ENCODE results near the gene PDE8A. TPM values are rescaled to one million over a fixed set of nuclear protein-coding genes. Genes with fewer than 3 reads are reported as not detected.

Gene PDE8A
- total RNA-seq, 1 experiment from 2014 or later, result 40.0 TPM

GRCh38 chr15:85006201-85006600, 24.5 kb downstream of the PDE8A start:
- CTCF ChIA-PET, result no interaction called here
- Histone ChIP-seq H3K4me3 (ENCODE audit: low read depth in 2 of 2, low read length in 2 of 2) (no peak overlapping the region), H3K36me3 (ENCODE audit: control insufficient read depth, insufficient read depth, low read length) (no peaks in the 10 kb centered on the region), H3K9me3 (ENCODE audit: control insufficient read depth, insufficient read depth, low read depth, low read length) (peaks cover 3% of the 10 kb centered on the region; the same call in 1 of the 2 replicates), H3K27me3 (ENCODE audit: control insufficient read depth, insufficient read depth, low read length) (no peaks in the 10 kb centered on the region), H3K27ac (ENCODE audit: low read length) (no peak overlapping the region), H3K4me1 (ENCODE audit: control insufficient read depth, insufficient read depth, low read length) (no peaks in the 10 kb centered on the region; the same call in 1 of the 2 replicates)
- in situ Hi-C loops (cut with HindIII; ENCODE audit: low pct_unique_long_range_greater_than_20kb, low sequenced_read_pairs), result no loop called here
- TF ChIP-seq TCF7L2 (IDR thresholded peaks at IDR 0.05; ENCODE audit: low read depth, low read length) (no peak), CTCF (IDR thresholded peaks at IDR 0.05) (no peak), POLR2AphosphoS5 (IDR thresholded peaks at IDR 0.05; ENCODE audit: low read depth, low read length) (no peak), REST (IDR thresholded peaks at IDR 0.05; ENCODE audit: insufficient read depth in 1 of 2, low read depth in 2 of 2, low read length in 1 of 2) (no peak), SIN3A (IDR thresholded peaks at IDR 0.05; ENCODE audit: borderline replicate concordance, insufficient read depth, low read depth, low read length) (no peak)
- POLR2A ChIA-PET, result no interaction called here
- no TSS peak for BruUV-seq (replicated peaks)
- intact Hi-C loops (cut with micrococcal nuclease; ENCODE audit: unreplicated experiment), result no loop called here
- DNase-seq (ENCODE audit: low read depth, low spot score) (no peak), ATAC-seq (no peak)

GRCh38 chr15:85006655-85007054, 25.0 kb downstream of the PDE8A start:
- no peaks in the 10 kb centered on the region for H3K27me3 ChIP-seq (ENCODE audit: control insufficient read depth, insufficient read depth, low read length)
- peaks cover 3% of the 10 kb centered on the region; the same call in 1 of the 2 replicates for H3K9me3 ChIP-seq (ENCODE audit: control insufficient read depth, insufficient read depth, low read depth, low read length)
- H3K27ac ChIP-seq (ENCODE audit: low read length), result no peak overlapping the region
- intact Hi-C loops (cut with micrococcal nuclease; ENCODE audit: unreplicated experiment) (no loop called here), in situ Hi-C loops (cut with HindIII; ENCODE audit: low pct_unique_long_range_greater_than_20kb, low sequenced_read_pairs) (no loop called here)
- H3K36me3 ChIP-seq (ENCODE audit: control insufficient read depth, insufficient read depth, low read length), result no peaks in the 10 kb centered on the region
- DNase-seq (ENCODE audit: low read depth, low spot score), result no peak
- no TSS peak for BruUV-seq (replicated peaks)
- ATAC-seq, result no peak
- no peaks in the 10 kb centered on the region; the same call in 1 of the 2 replicates for H3K4me1 ChIP-seq (ENCODE audit: control insufficient read depth, insufficient read depth, low read length)
- POLR2A ChIA-PET, result interaction anchor here (0.6 kb wide), 1 partner anchor 53 kb away, joined by 3 read pairs; no protein-coding TSS in a partner anchor
- no peak for TF ChIP-seq POLR2AphosphoS5 (IDR thresholded peaks at IDR 0.05; ENCODE audit: low read depth, low read length)
- no peak for TF ChIP-seq TCF7L2 (IDR thresholded peaks at IDR 0.05; ENCODE audit: low read depth, low read length)
- no peak for TF ChIP-seq CTCF (IDR thresholded peaks at IDR 0.05)
- no peak for TF ChIP-seq REST (IDR thresholded peaks at IDR 0.05; ENCODE audit: insufficient read depth in 1 of 2, low read depth in 2 of 2, low read length in 1 of 2)
- TF ChIP-seq SIN3A (IDR thresholded peaks at IDR 0.05; ENCODE audit: borderline replicate concordance, insufficient read depth, low read depth, low read length), result no peak
- CTCF ChIA-PET, result no interaction called here
- no peak overlapping the region for H3K4me3 ChIP-seq (ENCODE audit: low read depth in 2 of 2, low read length in 2 of 2)
